Mesendoderm (in vitro differentiated cells): Measurements from ENCODE around the gene SLC23A2.
"Not testable (repeated sequence)": the region's sequence is repeated elsewhere in the genome, so short reads cannot be mapped to it uniquely, and the experiment has no call there.

Experiments
- DNase-seq: peaks from one replicate; pipeline ENCODE4 v3.0.0; 2013
- H2AK5ac ChIP-seq: 2 replicates; pipeline ENCODE4 v1.6.1; 2013; ENCODE audit warnings: low read length, inconsistent platforms
- H2BK120ac ChIP-seq: 2 replicates; pipeline ENCODE4 v1.6.1; 2013; ENCODE audit warnings: low read depth, mild to moderate bottlenecking, low read length, moderate library complexity, mixed read lengths
- H2BK15ac ChIP-seq: replicated peaks from 2 replicates; pipeline ENCODE4 v1.6.1; 2013; ENCODE audit warnings: low read depth, mild to moderate bottlenecking, moderate library complexity
- H2BK5ac ChIP-seq: 2 replicates; pipeline ENCODE4 v1.6.1; 2013; ENCODE audit warnings: low read length, inconsistent platforms
- H3K18ac ChIP-seq: 2 replicates; pipeline ENCODE4 v1.6.1; 2013; ENCODE audit warnings: mild to moderate bottlenecking, low read length, mixed read lengths
- H3K23ac ChIP-seq: one replicate; pipeline ENCODE4 v1.6.1; 2013; ENCODE audit warnings: low read length
- H3K27ac ChIP-seq: 2 replicates; pipeline ENCODE4 v1.5.1; 2013; ENCODE audit warnings: low read depth, mild to moderate bottlenecking, inconsistent platforms, low read length, moderate library complexity
- H3K27me3 ChIP-seq: 2 replicates; pipeline ENCODE4 v1.6.1; 2013; ENCODE audit warnings: low read length, control low read depth, mild to moderate bottlenecking, inconsistent platforms; ENCODE audit not compliant: insufficient read depth, poor library complexity
- H3K36me3 ChIP-seq: 2 replicates; pipeline ENCODE4 v1.6.1; 2013; ENCODE audit warnings: low read length, inconsistent platforms; ENCODE audit not compliant: control insufficient read depth, insufficient read depth
- H3K4ac ChIP-seq: one replicate; pipeline ENCODE4 v1.6.1; 2013; ENCODE audit warnings: low read depth, mild to moderate bottlenecking, low read length, moderate library complexity
- H3K4me1 ChIP-seq: 2 replicates; pipeline ENCODE4 v1.6.1; 2013; ENCODE audit warnings: low read depth, low read length, inconsistent platforms; ENCODE audit not compliant: control insufficient read depth
- H3K4me2 ChIP-seq: 2 replicates; pipeline ENCODE4 v1.6.1; 2013; ENCODE audit warnings: low read length
- H3K4me3 ChIP-seq: 2 replicates; pipeline ENCODE4 v1.5.1; 2013; ENCODE audit warnings: mild to moderate bottlenecking, low read length
- H3K56ac ChIP-seq: one replicate; pipeline ENCODE4 v1.6.1; 2013; ENCODE audit warnings: low read length
- H3K79me1 ChIP-seq: 2 replicates; pipeline ENCODE4 v1.6.1; 2013; ENCODE audit warnings: low read length, inconsistent platforms
- H3K79me2 ChIP-seq: 2 replicates; pipeline ENCODE4 v1.6.1; 2013; ENCODE audit warnings: mild to moderate bottlenecking, low read length; ENCODE audit not compliant: control insufficient read depth, insufficient read depth
- H3K9ac ChIP-seq: 2 replicates; pipeline ENCODE4 v1.6.1; 2013; ENCODE audit warnings: low read length, inconsistent platforms
- H4K5ac ChIP-seq: one replicate; pipeline ENCODE4 v1.6.1; 2013; ENCODE audit warnings: low read length
- H4K8ac ChIP-seq: one replicate; pipeline ENCODE4 v1.6.1; 2013; ENCODE audit warnings: low read depth, mild to moderate bottlenecking, control low read depth, low read length, moderate library complexity
- WGBS: extraction: QIAGEN DNeasy Blood & Tissue Kit; methylation state at CpG from one replicate; pipeline ENCODE4 v1.1.7; 2013; ENCODE audit warnings: low lambda C conversion rate, missing lambda C conversion rate; ENCODE audit not compliant: insufficient coverage; ENCODE audit errors: extremely low coverage; 5-methylcytosine and 5-hydroxymethylcytosine counted together

Gene SLC23A2

DNA sequence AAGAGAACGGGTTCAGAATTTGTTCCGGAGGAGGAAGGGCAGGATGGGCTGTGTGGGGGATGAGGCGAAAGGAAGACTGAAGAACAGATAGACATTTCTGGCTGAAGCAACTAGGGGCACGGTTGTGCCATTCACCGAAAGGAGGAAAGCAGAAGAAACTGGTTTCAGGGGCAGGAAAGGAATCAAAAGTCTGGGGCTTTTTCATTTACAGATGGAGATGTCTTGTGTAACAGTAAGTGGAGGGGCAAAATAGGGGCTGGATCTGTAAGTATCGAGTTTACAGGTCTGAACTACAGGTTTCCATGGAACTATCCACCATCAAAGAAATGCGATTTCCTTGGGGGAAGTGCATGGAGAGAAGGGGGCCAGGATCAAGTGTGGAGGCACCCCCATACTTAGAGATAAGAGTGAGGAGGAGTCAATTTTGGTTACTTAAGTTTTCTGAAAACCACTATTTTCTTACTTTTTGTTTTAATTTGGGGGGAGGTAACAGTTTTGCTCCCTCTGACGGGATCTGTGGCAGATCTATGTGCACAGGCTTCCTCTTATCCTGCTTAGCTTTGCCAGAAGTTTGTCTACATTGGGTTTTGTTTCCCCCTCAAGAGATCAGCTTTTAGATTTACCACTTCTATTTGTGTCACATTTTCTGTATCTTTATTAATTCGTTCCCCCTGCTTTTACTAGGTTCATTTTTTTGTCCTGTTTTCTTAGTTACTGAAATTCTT is 120.1 kb downstream of the SLC23A2 start:
- H4K5ac ChIP-seq: no peak overlapping the region
- H3K36me3 ChIP-seq: no peaks in the 10 kb centered on the region
- no peak for DNase-seq
- no peak overlapping the region for H3K56ac ChIP-seq
- no peak overlapping the region for H2BK5ac ChIP-seq
- no peak overlapping the region for H3K4me3 ChIP-seq
- WGBS: no CpG with 5 or more reads among the region's 9 CpGs
- no peak overlapping the region for H4K8ac ChIP-seq
- no peak overlapping the region for H3K23ac ChIP-seq
- no peak overlapping the region for H3K9ac ChIP-seq
- H2BK120ac ChIP-seq: no peak overlapping the region
- H3K79me2 ChIP-seq: no peaks in the 10 kb centered on the region
- no peak overlapping the region for H2AK5ac ChIP-seq
- no peak overlapping the region for H2BK15ac ChIP-seq
- no peaks in the 10 kb centered on the region for H3K79me1 ChIP-seq
- H3K18ac ChIP-seq: no peak overlapping the region
- no peak overlapping the region for H3K4me2 ChIP-seq
- no peaks in the 10 kb centered on the region for H3K4me1 ChIP-seq
- H3K27ac ChIP-seq: no peak overlapping the region
- H3K4ac ChIP-seq: no peak overlapping the region
- no peaks in the 10 kb centered on the region for H3K27me3 ChIP-seq

DNA sequence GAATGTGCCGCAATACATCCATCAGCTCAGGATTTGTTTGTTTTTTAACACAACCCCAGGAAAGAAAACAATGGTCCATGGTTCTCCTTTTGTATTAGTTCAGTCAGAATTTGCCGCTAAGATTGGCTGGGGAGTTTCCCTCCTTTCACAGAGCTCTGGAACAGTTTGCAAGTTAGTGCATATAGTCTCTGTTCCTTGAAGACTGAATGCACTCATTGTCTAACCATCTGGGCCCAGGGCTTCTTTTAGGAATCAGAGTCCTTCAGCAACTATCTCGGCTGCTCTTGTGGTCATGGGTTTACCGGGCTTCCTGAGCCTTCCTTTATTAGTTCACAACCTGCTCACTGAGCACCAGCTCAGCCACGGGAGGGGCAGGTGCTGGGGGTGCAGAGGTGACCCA is 121.3 kb downstream of the SLC23A2 start:
- H3K4ac ChIP-seq: no peak overlapping the region
- H2BK5ac ChIP-seq: no peak overlapping the region
- H3K4me1 ChIP-seq: no peaks in the 10 kb centered on the region
- H3K36me3 ChIP-seq: no peaks in the 10 kb centered on the region
- no CpG with 5 or more reads among the region's 5 CpGs for WGBS
- H3K18ac ChIP-seq: no peak overlapping the region
- H2BK120ac ChIP-seq: no peak overlapping the region
- no peaks in the 10 kb centered on the region for H3K79me2 ChIP-seq
- no peak overlapping the region for H2BK15ac ChIP-seq
- no peak overlapping the region for H3K27ac ChIP-seq
- H3K79me1 ChIP-seq: no peaks in the 10 kb centered on the region
- H3K4me3 ChIP-seq: no peak overlapping the region
- no peak overlapping the region for H2AK5ac ChIP-seq
- H3K56ac ChIP-seq: no peak overlapping the region
- no peak for DNase-seq
- no peak overlapping the region for H3K9ac ChIP-seq
- H4K5ac ChIP-seq: no peak overlapping the region
- H3K4me2 ChIP-seq: no peak overlapping the region
- H3K23ac ChIP-seq: no peak overlapping the region
- H4K8ac ChIP-seq: no peak overlapping the region
- no peaks in the 10 kb centered on the region for H3K27me3 ChIP-seq

DNA sequence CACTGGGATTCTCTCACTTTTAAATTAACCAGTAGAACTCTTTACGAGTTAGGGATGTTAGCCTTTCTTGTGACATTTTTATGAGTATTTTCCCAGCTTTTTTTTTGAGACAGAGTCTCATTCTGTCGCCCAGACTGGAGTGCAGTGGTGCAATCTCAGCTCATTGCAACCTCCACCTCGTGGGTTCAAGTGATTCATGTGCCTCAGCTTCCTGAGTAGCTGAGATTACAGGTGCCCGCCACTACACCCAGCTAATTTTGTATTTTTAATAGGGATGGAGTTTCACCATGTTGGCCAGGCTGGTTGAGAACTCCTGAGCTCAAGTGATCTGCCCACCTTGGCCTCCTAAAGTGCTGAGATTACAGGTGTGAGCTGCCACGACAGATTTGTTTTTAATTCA is 123.2 kb downstream of the SLC23A2 start:
- not testable (repeated sequence) for H3K4me2 ChIP-seq, H3K4me3 ChIP-seq, H4K5ac ChIP-seq, H4K8ac ChIP-seq, H3K56ac ChIP-seq, H3K27me3 ChIP-seq, H3K9ac ChIP-seq, H2BK120ac ChIP-seq, DNase-seq, H3K27ac ChIP-seq, H3K36me3 ChIP-seq, H3K79me2 ChIP-seq, H2AK5ac ChIP-seq, H3K4ac ChIP-seq, H3K18ac ChIP-seq, H2BK15ac ChIP-seq, H3K79me1 ChIP-seq, H3K23ac ChIP-seq, H3K4me1 ChIP-seq, H2BK5ac ChIP-seq
- no CpG with 5 or more reads among the region's 5 CpGs for WGBS

DNA sequence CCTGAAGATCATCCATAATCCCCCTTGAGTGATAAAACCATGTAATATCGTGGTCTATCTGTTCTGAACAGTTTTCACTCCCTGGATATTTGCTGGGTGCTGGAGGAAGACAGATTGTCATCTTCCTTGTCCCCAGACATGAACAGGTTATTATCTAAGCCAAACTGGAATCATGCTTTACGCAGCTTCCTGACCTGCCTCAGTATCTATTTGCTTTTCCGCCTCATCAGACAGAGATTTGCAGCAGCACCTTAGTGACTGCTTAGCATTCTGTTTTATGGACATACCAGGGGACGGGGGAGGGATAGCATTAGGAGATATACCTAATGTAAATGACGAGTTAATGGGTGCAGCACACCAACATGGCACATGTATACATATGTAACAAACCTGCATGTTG is 124.6 kb downstream of the SLC23A2 start:
- WGBS: no CpG with 5 or more reads among the region's 5 CpGs
- H3K27ac ChIP-seq: no peak overlapping the region
- H2AK5ac ChIP-seq: no peak overlapping the region
- no peak overlapping the region for H4K5ac ChIP-seq
- H3K4ac ChIP-seq: no peak overlapping the region
- no peak overlapping the region for H3K56ac ChIP-seq
- H2BK15ac ChIP-seq: no peak overlapping the region
- H3K23ac ChIP-seq: no peak overlapping the region
- H2BK5ac ChIP-seq: no peak overlapping the region
- no peaks in the 10 kb centered on the region for H3K79me2 ChIP-seq
- DNase-seq: no peak
- H3K79me1 ChIP-seq: no peaks in the 10 kb centered on the region
- no peak overlapping the region for H3K4me2 ChIP-seq
- no peaks in the 10 kb centered on the region for H3K36me3 ChIP-seq
- H4K8ac ChIP-seq: no peak overlapping the region
- no peak overlapping the region for H3K9ac ChIP-seq
- no peaks in the 10 kb centered on the region for H3K4me1 ChIP-seq
- no peak overlapping the region for H2BK120ac ChIP-seq
- no peaks in the 10 kb centered on the region for H3K27me3 ChIP-seq
- no peak overlapping the region for H3K18ac ChIP-seq
- no peak overlapping the region for H3K4me3 ChIP-seq

DNA sequence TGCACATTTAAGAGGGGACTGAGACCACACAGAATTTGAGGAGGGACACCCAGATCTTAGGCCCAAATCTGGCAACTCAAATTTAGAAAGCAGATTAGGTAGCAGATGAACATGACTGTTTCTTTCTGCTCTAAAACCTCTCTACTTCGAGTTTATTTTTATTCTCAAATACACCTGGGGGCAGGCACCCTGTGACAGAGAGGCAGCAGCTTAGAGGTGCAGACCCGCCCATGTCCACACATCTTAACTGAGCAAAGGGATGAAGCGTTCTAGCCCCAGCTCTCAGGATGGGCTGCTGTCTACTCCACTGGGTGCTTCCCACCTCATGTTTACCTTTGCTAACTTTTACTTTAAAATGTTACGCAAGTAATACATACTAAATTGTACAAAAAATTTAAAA is 125.0 kb downstream of the SLC23A2 start:
- H3K27ac ChIP-seq: no peak overlapping the region
- H3K4me1 ChIP-seq: no peaks in the 10 kb centered on the region
- no peak overlapping the region for H2BK120ac ChIP-seq
- no peak overlapping the region for H4K8ac ChIP-seq
- H2BK15ac ChIP-seq: no peak overlapping the region
- H3K4ac ChIP-seq: no peak overlapping the region
- H3K56ac ChIP-seq: no peak overlapping the region
- no peak overlapping the region for H2BK5ac ChIP-seq
- H4K5ac ChIP-seq: no peak overlapping the region
- H3K4me3 ChIP-seq: no peak overlapping the region
- no peak overlapping the region for H2AK5ac ChIP-seq
- no peaks in the 10 kb centered on the region for H3K79me1 ChIP-seq
- H3K4me2 ChIP-seq: no peak overlapping the region
- no peak overlapping the region for H3K18ac ChIP-seq
- no peaks in the 10 kb centered on the region for H3K79me2 ChIP-seq
- no peaks in the 10 kb centered on the region for H3K27me3 ChIP-seq
- no peak overlapping the region for H3K9ac ChIP-seq
- WGBS: no CpG with 5 or more reads among the region's 4 CpGs
- DNase-seq: no peak
- H3K36me3 ChIP-seq: no peaks in the 10 kb centered on the region
- no peak overlapping the region for H3K23ac ChIP-seq

DNA sequence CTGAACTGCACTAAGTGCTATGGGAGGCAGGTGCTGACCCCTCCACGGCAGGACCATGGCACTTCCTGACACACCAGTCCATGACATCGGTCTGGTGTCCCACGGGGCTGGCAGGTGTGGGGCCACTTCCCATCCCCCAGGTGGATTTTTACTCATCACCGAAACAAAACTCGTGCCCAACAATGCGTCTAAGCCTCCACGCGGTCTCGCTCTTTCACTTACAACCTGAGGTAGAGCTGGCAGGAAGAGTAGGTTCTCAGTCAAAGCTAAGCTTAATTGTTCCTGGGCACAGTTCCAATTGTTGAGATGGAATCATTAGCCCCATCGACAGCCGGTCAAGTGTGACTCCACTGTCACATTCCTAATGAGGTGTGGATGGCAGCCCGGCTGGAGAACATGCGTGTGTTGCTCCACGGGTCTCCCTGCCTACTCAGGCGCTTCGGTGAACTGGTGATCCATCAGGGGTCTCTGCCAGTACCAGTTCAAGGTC is 125.7 kb downstream of the SLC23A2 start:
- Histone ChIP-seq H2BK15ac (no peak overlapping the region), H3K9ac (no peak overlapping the region), H4K8ac (no peak overlapping the region), H4K5ac (no peak overlapping the region), H3K27me3 (no peaks in the 10 kb centered on the region), H3K4me2 (no peak overlapping the region), H3K18ac (no peak overlapping the region), H3K79me1 (no peaks in the 10 kb centered on the region), H2BK120ac (no peak overlapping the region), H3K27ac (no peak overlapping the region), H3K56ac (no peak overlapping the region), H2BK5ac (no peak overlapping the region), H3K4ac (no peak overlapping the region), H3K79me2 (no peaks in the 10 kb centered on the region), H2AK5ac (no peak overlapping the region), H3K23ac (no peak overlapping the region), H3K4me3 (no peak overlapping the region), H3K36me3 (no peaks in the 10 kb centered on the region), H3K4me1 (no peaks in the 10 kb centered on the region)
- no peak for DNase-seq
- WGBS: no CpG with 5 or more reads among the region's 16 CpGs
